ENCODE measurements around the gene AAMP.

AAMP gene

DNA sequence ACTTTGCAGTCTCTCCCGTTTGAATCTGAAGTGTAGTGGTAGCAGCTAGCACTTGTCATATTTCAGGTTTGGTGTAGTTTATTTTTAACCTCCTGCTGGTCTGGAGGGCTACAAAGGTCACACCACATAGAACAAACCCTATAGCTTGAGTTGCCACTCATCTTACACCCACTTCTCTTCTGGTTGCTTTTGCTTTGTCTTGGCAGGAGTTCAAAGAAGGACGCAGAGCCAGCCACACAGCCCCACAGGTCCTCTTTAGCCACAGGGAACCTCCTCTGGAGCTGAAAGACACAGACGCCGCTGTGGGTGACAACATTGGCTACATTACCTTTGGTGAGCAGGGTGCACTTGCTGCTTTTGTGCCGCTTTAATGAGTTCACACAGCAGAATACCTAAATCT is 24.7 kb downstream of the AAMP start:
- H3K27me3 ChIP-seq (ENCODE audit: low read length): no peaks in the 10 kb centered on the region
- H3F3A ChIP-seq (ENCODE audit: insufficient read depth): no peaks in the 10 kb centered on the region
- no peaks in the 10 kb centered on the region for H4K20me1 ChIP-seq (ENCODE audit: low read depth, low read length)
- H3K27ac ChIP-seq (ENCODE audit: low read depth, low read length): no peak overlapping the region
- H2AFZ ChIP-seq (ENCODE audit: low read depth, low read length, severe bottlenecking): no peak overlapping the region
- TF ChIP-seq EZH2phosphoT487 (conservative IDR thresholded peaks at IDR 0.05; ENCODE audit: low read length): no peak
- TF ChIP-seq, protein P1, sequence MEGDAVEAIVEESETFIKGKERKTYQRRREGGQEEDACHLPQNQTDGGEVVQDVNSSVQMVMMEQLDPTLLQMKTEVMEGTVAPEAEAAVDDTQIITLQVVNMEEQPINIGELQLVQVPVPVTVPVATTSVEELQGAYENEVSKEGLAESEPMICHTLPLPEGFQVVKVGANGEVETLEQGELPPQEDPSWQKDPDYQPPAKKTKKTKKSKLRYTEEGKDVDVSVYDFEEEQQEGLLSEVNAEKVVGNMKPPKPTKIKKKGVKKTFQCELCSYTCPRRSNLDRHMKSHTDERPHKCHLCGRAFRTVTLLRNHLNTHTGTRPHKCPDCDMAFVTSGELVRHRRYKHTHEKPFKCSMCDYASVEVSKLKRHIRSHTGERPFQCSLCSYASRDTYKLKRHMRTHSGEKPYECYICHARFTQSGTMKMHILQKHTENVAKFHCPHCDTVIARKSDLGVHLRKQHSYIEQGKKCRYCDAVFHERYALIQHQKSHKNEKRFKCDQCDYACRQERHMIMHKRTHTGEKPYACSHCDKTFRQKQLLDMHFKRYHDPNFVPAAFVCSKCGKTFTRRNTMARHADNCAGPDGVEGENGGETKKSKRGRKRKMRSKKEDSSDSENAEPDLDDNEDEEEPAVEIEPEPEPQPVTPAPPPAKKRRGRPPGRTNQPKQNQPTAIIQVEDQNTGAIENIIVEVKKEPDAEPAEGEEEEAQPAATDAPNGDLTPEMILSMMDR (IDR thresholded peaks at IDR 0.05; ENCODE audit: insufficient read depth, low read length, poor library complexity, severe bottlenecking): no peak
- no peaks in the 10 kb centered on the region for H3K9me3 ChIP-seq (ENCODE audit: insufficient read depth, low read length)
- no peaks in the 10 kb centered on the region for H3K9me2 ChIP-seq (replicated peaks; ENCODE audit: insufficient read depth, low read length)
- no peaks in the 10 kb centered on the region; the same call in 1 of the 2 replicates for H3K79me2 ChIP-seq (ENCODE audit: insufficient read depth, low read length)
- no peak overlapping the region for H3K4me2 ChIP-seq (ENCODE audit: low read depth, low read length, poor library complexity, severe bottlenecking)
- peaks cover 55% of the 10 kb centered on the region for H3K36me3 ChIP-seq (ENCODE audit: low read length)
- H3K9ac ChIP-seq (ENCODE audit: low read length): no peak overlapping the region
- no peak overlapping the region for H3K4me3 ChIP-seq (ENCODE audit: insufficient read depth, low read length, poor library complexity, severe bottlenecking)

DNA sequence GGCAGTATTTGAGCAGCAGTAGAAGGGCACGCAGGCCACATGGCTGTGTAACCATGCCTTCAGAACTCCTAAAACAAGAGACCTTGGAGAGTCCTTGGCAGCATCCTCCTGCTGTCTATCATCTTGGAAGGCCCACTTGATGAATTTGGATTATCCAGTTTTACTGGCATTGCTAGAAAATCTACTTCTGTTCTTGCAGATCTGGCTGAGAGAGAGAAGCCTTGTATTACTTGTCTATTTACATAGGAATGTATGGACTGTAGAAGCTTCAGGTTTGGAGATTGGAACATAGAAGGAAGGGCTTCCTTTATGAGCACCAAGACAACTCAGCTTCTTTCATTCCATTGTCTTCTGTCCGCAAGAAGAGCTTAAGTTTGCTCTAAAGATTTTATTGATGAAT is 25.3 kb downstream of the AAMP start:
- no peak overlapping the region for H3K9ac ChIP-seq (ENCODE audit: low read length)
- no peak overlapping the region for H2AFZ ChIP-seq (ENCODE audit: low read depth, low read length, severe bottlenecking)
- no peaks in the 10 kb centered on the region for H3K9me2 ChIP-seq (replicated peaks; ENCODE audit: insufficient read depth, low read length)
- no peak overlapping the region for H3K4me2 ChIP-seq (ENCODE audit: low read depth, low read length, poor library complexity, severe bottlenecking)
- TF ChIP-seq EZH2phosphoT487 (conservative IDR thresholded peaks at IDR 0.05; ENCODE audit: low read length): no peak
- TF ChIP-seq, protein P1 (IDR thresholded peaks at IDR 0.05; ENCODE audit: insufficient read depth, low read length, poor library complexity, severe bottlenecking): no peak
- H3K27me3 ChIP-seq (ENCODE audit: low read length): no peaks in the 10 kb centered on the region
- H4K20me1 ChIP-seq (ENCODE audit: low read depth, low read length): no peaks in the 10 kb centered on the region
- H3K9me3 ChIP-seq (ENCODE audit: insufficient read depth, low read length): no peaks in the 10 kb centered on the region
- no peak overlapping the region for H3K4me3 ChIP-seq (ENCODE audit: insufficient read depth, low read length, poor library complexity, severe bottlenecking)
- H3K27ac ChIP-seq (ENCODE audit: low read depth, low read length): no peak overlapping the region
- no peaks in the 10 kb centered on the region for H3F3A ChIP-seq (ENCODE audit: insufficient read depth)
- H3K36me3 ChIP-seq (ENCODE audit: low read length): peaks cover 55% of the 10 kb centered on the region
- H3K79me2 ChIP-seq (ENCODE audit: insufficient read depth, low read length): no peaks in the 10 kb centered on the region; the same call in 1 of the 2 replicates

DNA sequence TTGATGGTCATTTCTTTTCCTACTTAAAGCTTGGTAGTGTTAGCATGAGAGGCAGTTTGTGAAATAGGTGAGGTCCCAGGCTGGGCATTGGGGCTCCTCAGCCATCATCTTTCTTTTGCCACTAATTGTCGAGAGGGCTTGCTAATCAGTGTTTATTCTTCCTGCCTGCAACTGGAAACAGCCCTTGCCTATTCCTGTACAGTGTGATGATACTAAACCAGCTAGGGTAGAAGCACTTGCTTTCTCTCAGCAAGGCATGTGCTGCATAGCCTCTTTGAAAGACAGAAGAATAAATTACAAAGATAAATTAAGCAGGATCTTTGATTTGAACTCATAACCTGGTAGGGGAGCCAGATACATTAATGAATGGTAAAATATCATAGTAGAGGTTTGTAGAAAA is 25.7 kb downstream of the AAMP start:
- H3K9me3 ChIP-seq (ENCODE audit: insufficient read depth, low read length): no peaks in the 10 kb centered on the region
- H2AFZ ChIP-seq (ENCODE audit: low read depth, low read length, severe bottlenecking): no peak overlapping the region
- H3K36me3 ChIP-seq (ENCODE audit: low read length): peaks cover 52% of the 10 kb centered on the region
- H3K9me2 ChIP-seq (replicated peaks; ENCODE audit: insufficient read depth, low read length): no peaks in the 10 kb centered on the region
- H3K9ac ChIP-seq (ENCODE audit: low read length): no peak overlapping the region
- no peaks in the 10 kb centered on the region; the same call in 1 of the 2 replicates for H3K79me2 ChIP-seq (ENCODE audit: insufficient read depth, low read length)
- TF ChIP-seq, protein P1 (IDR thresholded peaks at IDR 0.05; ENCODE audit: insufficient read depth, low read length, poor library complexity, severe bottlenecking): no peak
- no peak for TF ChIP-seq EZH2phosphoT487 (conservative IDR thresholded peaks at IDR 0.05; ENCODE audit: low read length)
- H3F3A ChIP-seq (ENCODE audit: insufficient read depth): no peaks in the 10 kb centered on the region
- no peaks in the 10 kb centered on the region for H4K20me1 ChIP-seq (ENCODE audit: low read depth, low read length)
- H3K27me3 ChIP-seq (ENCODE audit: low read length): no peaks in the 10 kb centered on the region
- H3K27ac ChIP-seq (ENCODE audit: low read depth, low read length): no peak overlapping the region
- no peak overlapping the region for H3K4me2 ChIP-seq (ENCODE audit: low read depth, low read length, poor library complexity, severe bottlenecking)
- H3K4me3 ChIP-seq (ENCODE audit: insufficient read depth, low read length, poor library complexity, severe bottlenecking): no peak overlapping the region

Measured in SU-DHL-6 (cell line).